Measurements from ENCODE around the gene HDAC9. TPM values are rescaled to one million over a fixed set of nuclear protein-coding genes. Genes with fewer than 3 reads are reported as not detected.

Gene HDAC9
- total RNA-seq, 1 donor from 2014 or later = 27.6 TPM

- Histone ChIP-seq H3K4me3 (ENCODE audit: insufficient read depth, low read depth, low read length) (no peak overlapping the region), H3K27ac (ENCODE audit: low read depth, low read length) (no peak overlapping the region), H3K27me3 (ENCODE audit: insufficient read depth, low read length) (no peaks in the 10 kb centered on the region), H4K20me1 (ENCODE audit: insufficient read depth, low read length) (no peaks in the 10 kb centered on the region), H3K9ac (ENCODE audit: low read length) (no peak overlapping the region), H3K4me2 (ENCODE audit: low read length) (no peak overlapping the region), H3K36me3 (ENCODE audit: insufficient read depth, low read length) (no peaks in the 10 kb centered on the region), H2AFZ (ENCODE audit: low read depth, low read length) (no peak overlapping the region), H3K9me3 (ENCODE audit: insufficient read depth, low read depth, low read length) (no peaks in the 10 kb centered on the region), H3K4me1 (ENCODE audit: insufficient read depth, low read length) (no peaks in the 10 kb centered on the region), H3K79me2 (ENCODE audit: insufficient read depth, low read length) (no peaks in the 10 kb centered on the region)
- Mint-ChIP-seq H3K4me1 (ENCODE audit: low read depth, unreplicated experiment) (no peaks in the 10 kb centered on the region), H3K27ac (ENCODE audit: unreplicated experiment) (no peak overlapping the region), H3K27me3 (ENCODE audit: low read depth, unreplicated experiment) (no peaks in the 10 kb centered on the region), H3K4me3 (ENCODE audit: unreplicated experiment) (no peak overlapping the region), H3K9me3 (ENCODE audit: unreplicated experiment) (no peaks in the 10 kb centered on the region), H3K36me3 (ENCODE audit: low read depth, unreplicated experiment) (no peaks in the 10 kb centered on the region)
- DNase-seq (ENCODE audit: low read depth) (no peak), FAIRE-seq (no peak)
- TF ChIP-seq CTCF (IDR thresholded peaks at IDR 0.05; ENCODE audit: insufficient read depth, low read depth, low read length) = no peak
- TF ChIP-seq EZH2 (IDR thresholded peaks at IDR 0.05; ENCODE audit: insufficient read depth, low read length) = no peak
These were observed 406.5 kb downstream of the HDAC9 start for GRCh38 chr7:18901982-18902421.

- H3K79me2 ChIP-seq (ENCODE audit: insufficient read depth, low read length) = no peaks in the 10 kb centered on the region
- H2AFZ ChIP-seq (ENCODE audit: low read depth, low read length) = no peak overlapping the region
- no peak for FAIRE-seq
- Mint-ChIP-seq H3K4me3 (ENCODE audit: unreplicated experiment) (no peak overlapping the region), H3K27ac (ENCODE audit: unreplicated experiment) (no peak overlapping the region), H3K27me3 (ENCODE audit: low read depth, unreplicated experiment) (no peaks in the 10 kb centered on the region), H3K36me3 (ENCODE audit: low read depth, unreplicated experiment) (no peaks in the 10 kb centered on the region), H3K4me1 (ENCODE audit: low read depth, unreplicated experiment) (no peaks in the 10 kb centered on the region), H3K9me3 (ENCODE audit: unreplicated experiment) (no peaks in the 10 kb centered on the region)
- no peak overlapping the region for H3K4me2 ChIP-seq (ENCODE audit: low read length)
- no peaks in the 10 kb centered on the region for H3K9me3 ChIP-seq (ENCODE audit: insufficient read depth, low read depth, low read length)
- H3K4me3 ChIP-seq (ENCODE audit: insufficient read depth, low read depth, low read length) = no peak overlapping the region
- no peak overlapping the region for H3K27ac ChIP-seq (ENCODE audit: low read depth, low read length)
- H3K9ac ChIP-seq (ENCODE audit: low read length) = no peak overlapping the region
- no peaks in the 10 kb centered on the region for H3K4me1 ChIP-seq (ENCODE audit: insufficient read depth, low read length)
- TF ChIP-seq EZH2 (IDR thresholded peaks at IDR 0.05; ENCODE audit: insufficient read depth, low read length) (no peak), CTCF (IDR thresholded peaks at IDR 0.05; ENCODE audit: insufficient read depth, low read depth, low read length) (no peak)
- no peaks in the 10 kb centered on the region for H3K27me3 ChIP-seq (ENCODE audit: insufficient read depth, low read length)
- H3K36me3 ChIP-seq (ENCODE audit: insufficient read depth, low read length) = no peaks in the 10 kb centered on the region
- H4K20me1 ChIP-seq (ENCODE audit: insufficient read depth, low read length) = no peaks in the 10 kb centered on the region
- no peak for DNase-seq (ENCODE audit: low read depth)
These were observed 407.3 kb downstream of the HDAC9 start for GRCh38 chr7:18902892-18903291.

GRCh38 chr7:18903695-18904094 is 408.1 kb downstream of the HDAC9 start:
- Histone ChIP-seq H3K9ac (ENCODE audit: low read length) (no peak overlapping the region), H3K4me2 (ENCODE audit: low read length) (no peak overlapping the region), H3K27me3 (ENCODE audit: insufficient read depth, low read length) (no peaks in the 10 kb centered on the region), H2AFZ (ENCODE audit: low read depth, low read length) (no peak overlapping the region), H3K4me3 (ENCODE audit: insufficient read depth, low read depth, low read length) (no peak overlapping the region), H3K36me3 (ENCODE audit: insufficient read depth, low read length) (no peaks in the 10 kb centered on the region), H3K4me1 (ENCODE audit: insufficient read depth, low read length) (no peaks in the 10 kb centered on the region), H4K20me1 (ENCODE audit: insufficient read depth, low read length) (no peaks in the 10 kb centered on the region), H3K27ac (ENCODE audit: low read depth, low read length) (no peak overlapping the region), H3K9me3 (ENCODE audit: insufficient read depth, low read depth, low read length) (no peaks in the 10 kb centered on the region), H3K79me2 (ENCODE audit: insufficient read depth, low read length) (no peaks in the 10 kb centered on the region)
- Mint-ChIP-seq H3K27ac (ENCODE audit: unreplicated experiment) (no peak overlapping the region), H3K9me3 (ENCODE audit: unreplicated experiment) (no peaks in the 10 kb centered on the region), H3K4me1 (ENCODE audit: low read depth, unreplicated experiment) (no peaks in the 10 kb centered on the region), H3K4me3 (ENCODE audit: unreplicated experiment) (no peak overlapping the region), H3K36me3 (ENCODE audit: low read depth, unreplicated experiment) (no peaks in the 10 kb centered on the region), H3K27me3 (ENCODE audit: low read depth, unreplicated experiment) (no peaks in the 10 kb centered on the region)
- TF ChIP-seq CTCF (IDR thresholded peaks at IDR 0.05; ENCODE audit: insufficient read depth, low read depth, low read length) (no peak), EZH2 (IDR thresholded peaks at IDR 0.05; ENCODE audit: insufficient read depth, low read length) (no peak)
- DNase-seq (ENCODE audit: low read depth) = no peak
- FAIRE-seq = no peak

Measured in astrocyte (in vitro differentiated cells and primary cell).